ENCODE measurements around the gene TERB2.

DNA sequence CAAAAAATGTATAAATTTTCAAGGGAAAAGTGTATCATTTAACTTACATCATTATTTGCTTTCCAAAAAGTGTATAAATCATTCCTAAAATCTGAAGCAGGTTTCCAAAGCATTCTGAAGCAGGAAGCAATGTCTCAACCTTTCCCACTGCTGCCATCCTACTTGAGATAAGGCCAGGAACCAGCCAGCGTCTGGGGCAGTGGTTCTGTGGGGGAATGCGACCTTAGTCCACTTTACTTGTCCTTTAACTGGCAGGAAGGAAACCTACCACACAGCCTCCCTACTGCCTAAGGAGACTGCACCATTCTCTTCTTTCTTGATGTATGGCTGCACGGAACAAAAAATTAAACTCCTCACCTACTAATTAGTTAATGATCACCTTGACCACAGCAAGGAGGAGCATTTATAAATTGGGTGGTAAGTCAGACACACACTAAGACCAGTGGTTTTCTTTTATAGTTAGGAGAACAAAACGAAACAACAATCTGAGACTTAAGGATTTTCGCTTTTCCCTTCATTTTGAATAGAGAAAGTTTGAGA lies 70.2 kb downstream of the TERB2 start:
- TF ChIP-seq, protein P1, sequence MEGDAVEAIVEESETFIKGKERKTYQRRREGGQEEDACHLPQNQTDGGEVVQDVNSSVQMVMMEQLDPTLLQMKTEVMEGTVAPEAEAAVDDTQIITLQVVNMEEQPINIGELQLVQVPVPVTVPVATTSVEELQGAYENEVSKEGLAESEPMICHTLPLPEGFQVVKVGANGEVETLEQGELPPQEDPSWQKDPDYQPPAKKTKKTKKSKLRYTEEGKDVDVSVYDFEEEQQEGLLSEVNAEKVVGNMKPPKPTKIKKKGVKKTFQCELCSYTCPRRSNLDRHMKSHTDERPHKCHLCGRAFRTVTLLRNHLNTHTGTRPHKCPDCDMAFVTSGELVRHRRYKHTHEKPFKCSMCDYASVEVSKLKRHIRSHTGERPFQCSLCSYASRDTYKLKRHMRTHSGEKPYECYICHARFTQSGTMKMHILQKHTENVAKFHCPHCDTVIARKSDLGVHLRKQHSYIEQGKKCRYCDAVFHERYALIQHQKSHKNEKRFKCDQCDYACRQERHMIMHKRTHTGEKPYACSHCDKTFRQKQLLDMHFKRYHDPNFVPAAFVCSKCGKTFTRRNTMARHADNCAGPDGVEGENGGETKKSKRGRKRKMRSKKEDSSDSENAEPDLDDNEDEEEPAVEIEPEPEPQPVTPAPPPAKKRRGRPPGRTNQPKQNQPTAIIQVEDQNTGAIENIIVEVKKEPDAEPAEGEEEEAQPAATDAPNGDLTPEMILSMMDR (IDR thresholded peaks at IDR 0.05), result no peak
- TF ChIP-seq POLR2A (IDR thresholded peaks at IDR 0.05), result no peak
